Sigmoid colon (tissue), 7 donors: ENCODE results near the gene TSPAN18. TPM values are rescaled to one million over a fixed set of nuclear protein-coding genes. Genes with fewer than 3 reads are reported as not detected.

Experiments
- DNase-seq: peaks from one replicate; pipeline ENCODE4 v3.0.0-alpha.2; 2019
- H3K27ac ChIP-seq, 4 donors: fragments of 200-600 bp; sonication (generic); one replicate each; pipeline ENCODE4 v1.5.1; 2016 to 2019; ENCODE audit warnings: mild to moderate bottlenecking in 1 of 4
- H3K27me3 ChIP-seq, 3 donors: fragments of 200-600 bp; sonication (generic); one replicate each; pipeline ENCODE4 v1.5.1; 2019; ENCODE audit warnings: mild to moderate bottlenecking in 1 of 3
- H3K36me3 ChIP-seq, 4 donors: fragments of 200-600 bp; sonication (generic); one replicate each; pipeline ENCODE4 v1.5.1; 2016 to 2019
- H3K4me1 ChIP-seq, 4 donors: fragments of 200-600 bp; sonication (generic); one replicate each; pipeline ENCODE4 v1.5.1; 2017 to 2019
- H3K4me3 ChIP-seq, 4 donors: fragments of 200-600 bp; sonication (generic); one replicate each; pipeline ENCODE4 v1.5.1; 2017 to 2019; ENCODE audit warnings: mild to moderate bottlenecking in 2 of 4, moderate library complexity in 1 of 4
- H3K9me3 ChIP-seq, 4 donors: fragments of 200-600 bp in 3 of 4; sonication (generic) in 3 of 4; one replicate each; pipeline versions ENCODE4 v1.5.1 to v1.6.1; 2013 to 2019
- EP300 ChIP-seq, 4 donors: sonication (generic); formaldehyde crosslinking; IDR thresholded peaks; one replicate each; pipeline ENCODE4 v1.6.1; 2017; ENCODE audit warnings: antibody characterized with exemption in 4 of 4
- POLR2A ChIP-seq, 2 donors: fragments of 450-650 bp; IDR thresholded peaks; one replicate each; pipeline ENCODE4 v1.6.1; 2016; ENCODE audit warnings: antibody characterized with exemption in 2 of 2, mild to moderate bottlenecking in 2 of 2, moderate library complexity in 2 of 2
- POLR2AphosphoS5 ChIP-seq, 4 donors: sonication (generic); formaldehyde crosslinking; IDR thresholded peaks; one replicate each; pipeline ENCODE4 v1.6.1; 2017; ENCODE audit warnings: antibody characterized with exemption in 4 of 4
- WGBS, 2 donors: extraction: QIAGEN DNeasy Blood & Tissue Kit; methylation state at CpG; one replicate each; pipeline ENCODE4 v1.1.7; 2013; 5-methylcytosine and 5-hydroxymethylcytosine counted together
- intact Hi-C: fragments of 100-400 bp; cut with DNase I; formaldehyde crosslinking; loops from one replicate; pipeline ENCODE4 v1.15.1; 2023
- polyA plus RNA-seq, 3 donors: library from polyadenylated mRNA; stranded (reverse); fragments of 200-250 nt; gene quantifications; one replicate each; pipeline ENCODE4 v1.2.3, GENCODE V29; 2013
- total RNA-seq, 4 donors: library from RNA; depleted of rRNA; stranded (reverse); fragments of >200 nt; gene quantifications; one replicate each; pipeline ENCODE4 v1.1.0, GENCODE V29; 2016
- TF ChIP-seq, protein P1 (sequence below), 4 experiments: fragments of 450-650 bp in 3 of 4; fragments of 200-600 bp in 1 of 4; IDR thresholded peaks; one replicate each; pipeline ENCODE4 v1.5.1; 2016 to 2019; ENCODE audit warnings: antibody characterized with exemption in 4 of 4, mild to moderate bottlenecking in 3 of 4, moderate library complexity in 2 of 4
- donor health status: healthy with polysubstance abuse.
- donor health status: Bipolar disorder and iron deficiency.
- donor health status: healthy.

Gene TSPAN18
- total and polyA plus RNA-seq, 7 donors: 0.23 to 75.3 (median 13.8) TPM

DNA sequence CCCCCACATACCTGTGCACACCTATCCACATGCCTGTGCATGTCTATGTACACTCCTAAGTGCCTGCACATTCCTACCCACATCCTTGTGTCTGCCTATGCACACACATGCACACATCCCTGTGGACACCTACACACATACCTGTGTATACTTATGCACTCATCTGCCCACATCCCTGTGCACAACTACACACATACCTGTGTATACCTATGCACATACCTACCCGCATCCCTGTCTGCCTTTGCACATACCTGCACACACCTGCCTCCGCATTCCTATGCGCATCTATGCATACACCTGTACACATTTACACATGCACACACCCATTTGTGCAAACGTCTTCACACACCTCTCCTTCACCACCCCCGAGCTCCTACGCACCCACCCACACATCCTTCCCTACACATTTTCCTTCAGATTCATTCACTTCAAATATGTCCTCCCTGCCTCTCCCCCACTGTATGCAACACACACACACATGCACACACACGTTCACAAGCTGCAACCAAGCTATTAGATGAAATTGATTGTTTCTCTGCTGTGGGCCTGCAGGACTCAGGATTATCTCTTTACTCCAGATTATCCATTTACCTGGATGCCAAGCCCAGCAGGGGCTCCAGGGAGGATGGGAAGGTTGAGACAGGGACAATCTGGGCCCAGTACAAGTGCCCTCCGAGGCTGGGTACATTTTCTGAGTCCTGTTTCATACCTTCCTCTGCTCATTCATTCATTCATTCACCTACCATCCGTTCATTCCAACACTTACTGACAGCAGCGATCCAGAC lies 53.2 kb downstream of the TSPAN18 start:
- H3K9me3 ChIP-seq: no peaks in the 10 kb centered on the region
- H3K4me3 ChIP-seq: no peak overlapping the region
- peak; percentile 30 for DNase-seq
- intact Hi-C loops: loop anchor here (5.0 kb wide), 2 partner anchors 87 to 153 kb away; no protein-coding TSS in a partner anchor
- no peak for TF ChIP-seq POLR2A (IDR thresholded peaks at IDR 0.05)
- no peak for TF ChIP-seq POLR2AphosphoS5 (IDR thresholded peaks at IDR 0.05)
- TF ChIP-seq, protein P1, sequence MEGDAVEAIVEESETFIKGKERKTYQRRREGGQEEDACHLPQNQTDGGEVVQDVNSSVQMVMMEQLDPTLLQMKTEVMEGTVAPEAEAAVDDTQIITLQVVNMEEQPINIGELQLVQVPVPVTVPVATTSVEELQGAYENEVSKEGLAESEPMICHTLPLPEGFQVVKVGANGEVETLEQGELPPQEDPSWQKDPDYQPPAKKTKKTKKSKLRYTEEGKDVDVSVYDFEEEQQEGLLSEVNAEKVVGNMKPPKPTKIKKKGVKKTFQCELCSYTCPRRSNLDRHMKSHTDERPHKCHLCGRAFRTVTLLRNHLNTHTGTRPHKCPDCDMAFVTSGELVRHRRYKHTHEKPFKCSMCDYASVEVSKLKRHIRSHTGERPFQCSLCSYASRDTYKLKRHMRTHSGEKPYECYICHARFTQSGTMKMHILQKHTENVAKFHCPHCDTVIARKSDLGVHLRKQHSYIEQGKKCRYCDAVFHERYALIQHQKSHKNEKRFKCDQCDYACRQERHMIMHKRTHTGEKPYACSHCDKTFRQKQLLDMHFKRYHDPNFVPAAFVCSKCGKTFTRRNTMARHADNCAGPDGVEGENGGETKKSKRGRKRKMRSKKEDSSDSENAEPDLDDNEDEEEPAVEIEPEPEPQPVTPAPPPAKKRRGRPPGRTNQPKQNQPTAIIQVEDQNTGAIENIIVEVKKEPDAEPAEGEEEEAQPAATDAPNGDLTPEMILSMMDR (IDR thresholded peaks at IDR 0.05): no peak
- TF ChIP-seq EP300 (IDR thresholded peaks at IDR 0.05): no peak
- peaks cover 0 to 67% (median 55%) of the 10 kb centered on the region in 4 donors for H3K4me1 ChIP-seq
- no peaks in the 10 kb centered on the region for H3K36me3 ChIP-seq
- H3K27me3 ChIP-seq: no peaks in the 10 kb centered on the region
- peak overlapping the region in 3 of 4 donors; percentile 64 to 78 (median 67) for H3K27ac ChIP-seq
- 75 to 85% methylated on average over 10 of the region's 10 CpGs for WGBS, 2 donors

DNA sequence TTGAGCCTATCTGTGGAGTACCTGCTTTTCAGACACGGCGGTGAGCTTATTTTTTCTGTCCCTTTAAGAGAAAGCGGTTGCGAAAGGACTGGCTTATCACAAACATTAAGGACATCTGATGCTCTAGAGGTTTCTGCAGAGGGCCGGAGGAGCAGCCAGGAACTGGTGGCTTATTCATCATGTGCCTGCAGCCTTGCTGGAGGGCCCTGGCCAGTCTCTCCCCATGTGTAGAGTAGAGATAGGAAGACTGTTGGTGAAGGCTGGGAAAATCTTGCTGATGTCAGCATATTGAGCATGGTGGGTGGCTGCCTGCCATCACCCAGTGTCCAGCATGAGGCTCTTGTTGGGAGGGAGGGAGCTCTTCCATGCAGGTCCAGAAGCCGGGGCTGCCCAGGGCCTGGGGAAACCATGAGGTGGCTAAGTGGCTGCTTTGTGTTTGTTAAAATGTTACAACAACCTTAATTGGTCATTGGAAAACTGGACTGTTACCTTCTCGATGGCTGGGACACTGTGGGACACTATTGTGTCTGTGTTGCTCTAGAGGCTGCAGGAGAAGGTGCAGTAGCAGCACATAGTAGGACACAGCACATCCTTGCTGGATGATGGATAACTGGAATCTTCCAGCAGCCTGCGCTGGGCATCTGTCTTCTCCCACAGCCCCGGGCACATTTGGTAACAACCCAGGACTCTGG lies 54.3 kb downstream of the TSPAN18 start:
- Histone ChIP-seq H3K36me3 (no peaks in the 10 kb centered on the region), H3K4me3 (no peak overlapping the region), H3K27ac (peak overlapping the region; percentile 64 to 78 (median 69)), H3K9me3 (no peaks in the 10 kb centered on the region), H3K27me3 (no peaks in the 10 kb centered on the region), H3K4me1 (peaks cover 0 to 64% (median 57%) of the 10 kb centered on the region in 4 donors)
- intact Hi-C loops: no loop called here
- no peak for TF ChIP-seq POLR2A (IDR thresholded peaks at IDR 0.05)
- TF ChIP-seq EP300 (IDR thresholded peaks at IDR 0.05): no peak
- TF ChIP-seq, protein P1 (IDR thresholded peaks at IDR 0.05): no peak
- no peak for TF ChIP-seq POLR2AphosphoS5 (IDR thresholded peaks at IDR 0.05)
- DNase-seq: peak; percentile 72
- WGBS, 2 donors: 75 to 76% methylated on average over 9 of the region's 9 CpGs

DNA sequence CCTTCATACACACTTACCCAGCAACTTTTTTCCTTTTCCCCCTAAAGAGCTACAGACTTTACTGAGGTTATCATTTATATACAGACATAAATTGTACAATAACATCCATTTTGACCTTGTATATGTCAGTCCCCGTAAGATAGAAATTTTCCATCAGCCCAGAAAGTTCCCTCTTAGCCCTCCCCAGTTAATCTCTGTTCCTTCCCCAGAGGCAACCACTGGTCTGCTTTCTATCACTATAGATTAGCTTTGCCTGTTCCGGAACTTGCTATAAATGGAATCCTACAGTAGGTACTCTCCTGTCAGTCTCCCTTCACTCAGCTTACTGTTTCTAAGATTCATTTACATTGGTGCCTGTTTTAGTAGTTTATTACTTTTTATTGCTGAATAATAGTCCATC lies 54.9 kb downstream of the TSPAN18 start:
- peak; percentile 8 for DNase-seq
- peak overlapping the region; percentile 64 to 78 (median 69) for H3K27ac ChIP-seq
- WGBS, 2 donors: 60 to 82% methylated on average over 2 of the region's 2 CpGs
- no peaks in the 10 kb centered on the region for H3K9me3 ChIP-seq
- H3K27me3 ChIP-seq: no peaks in the 10 kb centered on the region
- TF ChIP-seq, protein P1 (IDR thresholded peaks at IDR 0.05): no peak
- TF ChIP-seq EP300 (IDR thresholded peaks at IDR 0.05) (peak in 1 of 4 donors; percentile 16), POLR2AphosphoS5 (IDR thresholded peaks at IDR 0.05) (peak in 3 of 4 donors; percentile 51 to 63 (median 56)), POLR2A (IDR thresholded peaks at IDR 0.05) (no peak)
- intact Hi-C loops: no loop called here
- H3K4me3 ChIP-seq: no peak overlapping the region
- H3K4me1 ChIP-seq: peaks cover 0 to 64% (median 55%) of the 10 kb centered on the region in 4 donors
- H3K36me3 ChIP-seq: no peaks in the 10 kb centered on the region

DNA sequence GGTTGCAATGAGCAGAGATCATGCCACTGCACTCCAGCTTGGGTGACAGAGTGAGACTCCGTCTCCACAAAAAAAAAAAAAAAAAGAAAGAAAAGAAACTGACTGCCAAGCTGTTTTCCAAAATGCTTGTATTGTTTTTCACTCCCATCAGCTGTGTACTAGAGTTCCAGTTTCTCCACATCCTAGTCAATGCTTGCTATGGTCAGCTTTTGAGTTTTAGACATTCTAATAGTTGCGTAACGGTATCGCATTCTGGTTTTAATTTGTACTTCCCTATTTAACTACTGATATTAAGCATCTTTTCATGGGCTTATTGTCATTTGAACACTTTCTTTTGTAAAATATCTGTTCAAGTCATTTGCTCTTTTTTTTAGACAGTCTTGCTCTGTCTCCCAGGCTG lies 55.7 kb downstream of the TSPAN18 start:
- Histone ChIP-seq H3K4me1 (peaks cover 0 to 59% (median 47%) of the 10 kb centered on the region in 4 donors), H3K36me3 (no peaks in the 10 kb centered on the region), H3K27ac (peak overlapping the region; percentile 2 to 78 (median 68)), H3K9me3 (no peaks in the 10 kb centered on the region), H3K4me3 (no peak overlapping the region), H3K27me3 (no peaks in the 10 kb centered on the region)
- TF ChIP-seq, protein P1 (IDR thresholded peaks at IDR 0.05): no peak
- TF ChIP-seq EP300 (IDR thresholded peaks at IDR 0.05) (no peak), POLR2A (IDR thresholded peaks at IDR 0.05) (no peak), POLR2AphosphoS5 (IDR thresholded peaks at IDR 0.05) (no peak)
- WGBS, 2 donors: 91 to 93% methylated on average over 4 of the region's 4 CpGs
- no peak for DNase-seq
- intact Hi-C loops: no loop called here
